ENCODE measurements around the gene BACE2. TPM values are rescaled to one million over a fixed set of nuclear protein-coding genes. Genes with fewer than 3 reads are reported as not detected.
"Not testable (repeated sequence)": the region's sequence is repeated elsewhere in the genome, so short reads cannot be mapped to it uniquely, and the experiment has no call there.

BACE2 gene
- total and polyA plus RNA-seq, 2 experiments from 2014 or later = 28.4 to 37.0 TPM

DNA sequence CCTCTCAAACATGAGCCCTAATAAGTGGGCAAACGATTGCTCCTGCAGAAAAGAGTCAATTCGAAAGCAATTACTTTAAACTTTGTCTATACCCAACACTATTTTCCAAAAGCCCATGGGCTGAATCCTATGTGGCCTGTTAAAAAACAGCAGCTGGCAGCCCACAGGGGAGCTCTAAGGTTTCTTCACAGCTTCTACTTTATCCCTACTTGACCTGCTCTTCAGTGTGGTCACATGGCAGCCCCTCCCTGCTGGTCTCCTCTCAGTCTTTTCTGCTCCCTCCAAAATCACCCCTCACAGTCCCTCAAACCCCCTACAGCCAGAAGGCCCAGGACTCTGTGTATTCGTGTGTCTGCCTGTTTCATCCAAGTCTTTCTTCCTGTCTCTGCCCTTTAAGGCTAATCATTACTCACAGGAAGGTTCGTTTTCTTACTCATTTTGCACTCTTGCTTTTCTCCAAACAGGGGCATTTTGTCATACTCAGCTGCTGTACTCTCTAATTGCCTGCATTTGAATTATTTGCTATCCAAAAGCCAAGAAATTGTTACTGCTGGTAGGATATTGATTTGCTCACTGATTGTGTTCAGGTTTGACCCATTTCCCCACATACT lies 86.2 kb downstream of the BACE2 start:
- Histone ChIP-seq H3K9me3 (ENCODE audit: low read depth) (no peaks in the 10 kb centered on the region), H3K4me1 (ENCODE audit: insufficient read depth) (no peaks in the 10 kb centered on the region), H2AFZ (no peak overlapping the region), H3K4me3 (no peak overlapping the region), H4K20me1 (ENCODE audit: insufficient read depth, poor library complexity, severe bottlenecking) (no peaks in the 10 kb centered on the region), H3K27me3 (no peaks in the 10 kb centered on the region), H3K4me2 (no peak overlapping the region), H3K79me2 (no peaks in the 10 kb centered on the region), H3K36me3 (replicated peaks; ENCODE audit: insufficient read depth, low read depth) (no peaks in the 10 kb centered on the region), H3K27ac (no peak overlapping the region), H3K9me2 (replicated peaks; ENCODE audit: insufficient read depth) (no peaks in the 10 kb centered on the region)
- no peak for TF ChIP-seq EZH2 (IDR thresholded peaks at IDR 0.05; ENCODE audit: borderline replicate concordance)
- no peak for TF ChIP-seq EZH2phosphoT487 (IDR thresholded peaks at IDR 0.05; ENCODE audit: low read depth, severe bottlenecking, unreplicated experiment)
- TF ChIP-seq, protein P1, sequence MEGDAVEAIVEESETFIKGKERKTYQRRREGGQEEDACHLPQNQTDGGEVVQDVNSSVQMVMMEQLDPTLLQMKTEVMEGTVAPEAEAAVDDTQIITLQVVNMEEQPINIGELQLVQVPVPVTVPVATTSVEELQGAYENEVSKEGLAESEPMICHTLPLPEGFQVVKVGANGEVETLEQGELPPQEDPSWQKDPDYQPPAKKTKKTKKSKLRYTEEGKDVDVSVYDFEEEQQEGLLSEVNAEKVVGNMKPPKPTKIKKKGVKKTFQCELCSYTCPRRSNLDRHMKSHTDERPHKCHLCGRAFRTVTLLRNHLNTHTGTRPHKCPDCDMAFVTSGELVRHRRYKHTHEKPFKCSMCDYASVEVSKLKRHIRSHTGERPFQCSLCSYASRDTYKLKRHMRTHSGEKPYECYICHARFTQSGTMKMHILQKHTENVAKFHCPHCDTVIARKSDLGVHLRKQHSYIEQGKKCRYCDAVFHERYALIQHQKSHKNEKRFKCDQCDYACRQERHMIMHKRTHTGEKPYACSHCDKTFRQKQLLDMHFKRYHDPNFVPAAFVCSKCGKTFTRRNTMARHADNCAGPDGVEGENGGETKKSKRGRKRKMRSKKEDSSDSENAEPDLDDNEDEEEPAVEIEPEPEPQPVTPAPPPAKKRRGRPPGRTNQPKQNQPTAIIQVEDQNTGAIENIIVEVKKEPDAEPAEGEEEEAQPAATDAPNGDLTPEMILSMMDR (IDR thresholded peaks at IDR 0.05; ENCODE audit: poor library complexity) = no peak
- 66% methylated on average over 4 of the region's 4 CpGs for WGBS (ENCODE audit: low lambda C conversion rate, missing lambda C conversion rate)
- DNase-seq (ENCODE audit: low spot score) = no peak

DNA sequence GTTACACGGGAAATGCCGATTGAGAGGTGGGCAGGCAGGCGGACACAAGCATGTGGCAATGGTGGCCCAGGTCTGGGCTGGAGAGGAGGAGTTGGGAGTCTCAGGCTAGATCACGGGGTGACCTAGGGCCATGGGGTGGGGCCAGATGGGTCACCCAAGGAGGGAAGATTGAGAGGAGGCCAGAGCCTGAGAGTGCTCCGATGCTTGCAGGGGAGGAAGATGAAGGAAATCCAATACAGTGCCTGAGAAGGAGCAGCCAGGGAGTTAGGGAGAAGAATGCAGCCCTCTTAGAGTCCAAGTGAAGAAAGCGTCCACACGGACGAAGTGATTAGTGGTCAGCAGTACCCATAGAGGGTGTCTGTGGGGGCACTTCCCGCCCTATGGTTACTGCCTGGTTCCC lies 87.2 kb downstream of the BACE2 start:
- Histone ChIP-seq H3K9me3 (ENCODE audit: low read depth) (no peaks in the 10 kb centered on the region), H3K4me1 (ENCODE audit: insufficient read depth) (no peaks in the 10 kb centered on the region), H4K20me1 (ENCODE audit: insufficient read depth, poor library complexity, severe bottlenecking) (no peaks in the 10 kb centered on the region), H3K4me2 (no peak overlapping the region), H3K36me3 (replicated peaks; ENCODE audit: insufficient read depth, low read depth) (no peaks in the 10 kb centered on the region), H3K4me3 (no peak overlapping the region), H3K27ac (no peak overlapping the region), H3K9me2 (replicated peaks; ENCODE audit: insufficient read depth) (no peaks in the 10 kb centered on the region), H2AFZ (no peak overlapping the region), H3K79me2 (no peaks in the 10 kb centered on the region), H3K27me3 (no peaks in the 10 kb centered on the region)
- no peak for DNase-seq (ENCODE audit: low spot score)
- TF ChIP-seq EZH2phosphoT487 (IDR thresholded peaks at IDR 0.05; ENCODE audit: low read depth, severe bottlenecking, unreplicated experiment) = no peak
- no peak for TF ChIP-seq EZH2 (IDR thresholded peaks at IDR 0.05; ENCODE audit: borderline replicate concordance)
- TF ChIP-seq, protein P1 (IDR thresholded peaks at IDR 0.05; ENCODE audit: poor library complexity) = no peak
- 93% methylated on average over 8 of the region's 9 CpGs for WGBS (ENCODE audit: low lambda C conversion rate, missing lambda C conversion rate)

DNA sequence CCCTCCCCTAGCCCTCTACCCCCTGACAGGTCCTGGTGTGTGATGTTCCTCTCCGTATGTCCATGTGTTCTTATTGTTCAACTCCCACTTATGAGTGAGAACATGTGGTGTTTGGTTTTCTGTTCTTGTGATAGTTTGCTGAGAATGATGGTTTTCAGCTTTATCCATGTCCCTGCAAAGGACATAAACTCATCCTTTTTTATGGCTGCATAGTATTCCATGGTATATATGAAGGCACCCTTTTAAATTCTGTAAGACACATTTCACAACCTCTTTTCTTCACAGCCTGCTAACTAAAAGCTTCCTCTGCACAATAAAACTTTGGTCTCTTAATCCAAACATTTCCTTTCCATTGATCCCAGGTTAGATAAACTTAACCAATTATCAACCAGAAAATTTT lies 88.3 kb downstream of the BACE2 start:
- H3K4me1 ChIP-seq (ENCODE audit: insufficient read depth); H3K4me2 ChIP-seq; DNase-seq (ENCODE audit: low spot score); H3K79me2 ChIP-seq; H2AFZ ChIP-seq; H4K20me1 ChIP-seq (ENCODE audit: insufficient read depth, poor library complexity, severe bottlenecking); H3K9me3 ChIP-seq (ENCODE audit: low read depth); H3K27me3 ChIP-seq; H3K4me3 ChIP-seq; H3K9me2 ChIP-seq (replicated peaks; ENCODE audit: insufficient read depth); H3K36me3 ChIP-seq (replicated peaks; ENCODE audit: insufficient read depth, low read depth); H3K27ac ChIP-seq: not testable (repeated sequence)
- 95% methylated on average over 1 of the region's 1 CpG for WGBS (ENCODE audit: low lambda C conversion rate, missing lambda C conversion rate)

DNA sequence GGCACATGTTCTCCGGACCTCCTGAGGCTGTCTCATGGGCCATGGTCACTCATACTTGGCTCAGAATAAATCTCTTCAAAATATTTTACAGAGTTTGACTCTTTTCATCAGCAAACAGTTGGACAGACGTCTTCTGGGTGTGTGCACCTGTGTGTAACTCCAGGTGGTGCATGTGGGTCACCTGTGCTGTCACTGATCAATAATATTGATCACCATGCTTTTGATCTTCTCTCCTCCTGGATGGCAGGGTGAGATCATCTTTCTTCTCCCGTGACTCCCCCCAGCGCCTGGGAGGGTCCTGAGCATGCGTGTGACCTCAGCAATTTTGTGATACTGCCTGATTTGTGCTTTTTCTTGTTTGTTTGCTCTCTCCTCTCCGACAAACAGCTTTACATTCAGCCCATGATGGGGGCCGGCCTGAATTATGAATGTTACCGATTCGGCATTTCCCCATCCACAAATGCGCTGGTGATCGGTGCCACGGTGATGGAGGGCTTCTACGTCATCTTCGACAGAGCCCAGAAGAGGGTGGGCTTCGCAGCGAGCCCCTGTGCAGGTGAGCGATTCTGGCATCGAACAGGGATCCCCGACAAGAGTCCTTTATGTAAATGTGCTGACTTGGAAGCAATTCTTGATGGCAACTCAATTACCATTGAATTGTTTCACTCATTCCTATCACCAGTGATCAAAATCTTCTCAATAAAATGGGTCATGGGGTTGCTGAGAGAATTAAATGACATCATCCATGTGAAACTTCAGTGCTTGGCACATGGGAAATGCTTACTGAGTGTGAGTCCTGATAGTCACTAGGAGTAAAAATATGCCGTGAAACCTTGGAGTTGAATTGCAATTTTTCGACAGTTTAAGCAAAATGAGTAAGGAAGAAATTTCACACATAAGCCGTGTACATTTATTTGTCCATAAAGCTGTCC lies 89.1 kb downstream of the BACE2 start:
- 94% methylated on average over 22 of the region's 22 CpGs for whole genome bisulfite sequencing (ENCODE audit: low lambda C conversion rate, missing lambda C conversion rate)

More for the DNA sequence above, 89.1 kb downstream of the BACE2 start:
- Histone ChIP-seq H3K36me3 (replicated peaks; ENCODE audit: insufficient read depth, low read depth) (no peaks in the 10 kb centered on the region), H3K4me2 (no peak overlapping the region), H3K9me2 (replicated peaks; ENCODE audit: insufficient read depth) (no peaks in the 10 kb centered on the region), H3K9me3 (ENCODE audit: low read depth) (no peaks in the 10 kb centered on the region), H3K27me3 (no peaks in the 10 kb centered on the region), H3K27ac (no peak overlapping the region), H3K4me3 (no peak overlapping the region), H2AFZ (no peak overlapping the region), H4K20me1 (ENCODE audit: insufficient read depth, poor library complexity, severe bottlenecking) (no peaks in the 10 kb centered on the region), H3K79me2 (no peaks in the 10 kb centered on the region), H3K4me1 (ENCODE audit: insufficient read depth) (no peaks in the 10 kb centered on the region)
- no peak for DNase-seq (ENCODE audit: low spot score)
- TF ChIP-seq, protein P1 (IDR thresholded peaks at IDR 0.05; ENCODE audit: poor library complexity) = no peak
- TF ChIP-seq EZH2phosphoT487 (IDR thresholded peaks at IDR 0.05; ENCODE audit: low read depth, severe bottlenecking, unreplicated experiment) (no peak), EZH2 (IDR thresholded peaks at IDR 0.05; ENCODE audit: borderline replicate concordance) (no peak)
